Keratinocyte (primary cell): Measurements from ENCODE around the gene ZNF467. TPM values are rescaled to one million over a fixed set of nuclear protein-coding genes. Genes with fewer than 3 reads are reported as not detected.

ENCODE experiments used
- DNase-seq: peaks from one replicate; pipeline ENCODE4 v3.0.0-alpha.2; 2011; ENCODE audit warnings: low read depth, missing footprints, low spot score
- FAIRE-seq: peaks from 2 replicates; lab custom pipeline; 2011; peaks lifted over from hg19 to GRCh38; lab: Jason Lieb, UNC
- H2AFZ ChIP-seq: 2 replicates; pipeline ENCODE4 v1.6.0; 2012; ENCODE audit warnings: low read length, control low read depth, inconsistent platforms; ENCODE audit not compliant: control insufficient read depth
- H3K27ac ChIP-seq: 2 replicates; pipeline ENCODE4 v1.5.1; 2011; ENCODE audit warnings: low read length; ENCODE audit not compliant: control insufficient read depth, insufficient read depth
- H3K27me3 ChIP-seq: 3 replicates; pipeline ENCODE4 v1.6.0; 2011; ENCODE audit warnings: low read length; ENCODE audit not compliant: control insufficient read depth, insufficient read depth; ENCODE audit errors: extremely low read depth
- H3K36me3 ChIP-seq, 2 experiments: 2 replicates in 1 of 2; 3 replicates in 1 of 2; pipeline ENCODE4 v1.5.1; 2011; ENCODE audit warnings: low read length in 2 of 2, mild to moderate bottlenecking in 1 of 2; ENCODE audit not compliant: control insufficient read depth in 2 of 2, insufficient read depth in 2 of 2; ENCODE audit errors: extremely low read depth in 1 of 2
- H3K4me1 ChIP-seq: 3 replicates; pipeline ENCODE4 v1.5.1; 2011; ENCODE audit warnings: low read length; ENCODE audit not compliant: control insufficient read depth, insufficient read depth; ENCODE audit errors: extremely low read depth
- H3K4me2 ChIP-seq: 3 replicates; pipeline ENCODE4 v1.6.0; 2011; ENCODE audit warnings: low read depth, low read length; ENCODE audit not compliant: control insufficient read depth, insufficient read depth; ENCODE audit errors: extremely low read depth
- H3K4me3 ChIP-seq, 3 experiments: fragments of 200-600 bp in 1 of 3; sonication (generic) in 1 of 3; 2 replicates in 2 of 3; 3 replicates in 1 of 3; pipeline ENCODE4 v1.5.1; 2011 to 2016; ENCODE audit warnings: low read length in 3 of 3, mild to moderate bottlenecking in 3 of 3, control low read depth in 2 of 3, inconsistent platforms in 1 of 3, low read depth in 1 of 3, mixed read lengths in 1 of 3, mixed run types in 1 of 3, moderate library complexity in 1 of 3; ENCODE audit not compliant: control insufficient read depth in 2 of 3, insufficient read depth in 2 of 3; ENCODE audit errors: extremely low read depth in 1 of 3
- H3K79me2 ChIP-seq: 2 replicates; pipeline ENCODE4 v1.6.0; 2012; ENCODE audit warnings: low read length; ENCODE audit not compliant: control insufficient read depth, insufficient read depth
- H3K9ac ChIP-seq: 3 replicates; pipeline ENCODE4 v1.6.0; 2011; ENCODE audit warnings: low read length; ENCODE audit not compliant: control insufficient read depth, insufficient read depth; ENCODE audit errors: extremely low read depth
- H3K9me1 ChIP-seq: 3 replicates; pipeline ENCODE4 v1.6.0; 2011; ENCODE audit warnings: low read length; ENCODE audit not compliant: control insufficient read depth, insufficient read depth; ENCODE audit errors: extremely low read depth
- H3K9me3 ChIP-seq: 2 replicates; pipeline ENCODE4 v1.5.1; 2012; ENCODE audit warnings: low read depth, low read length; ENCODE audit not compliant: control insufficient read depth
- H4K20me1 ChIP-seq: 3 replicates; pipeline ENCODE4 v1.6.0; 2011; ENCODE audit warnings: low read length; ENCODE audit not compliant: control insufficient read depth, insufficient read depth; ENCODE audit errors: extremely low read depth
- CTCF ChIP-seq, 3 experiments: IDR thresholded peaks in 1 of 3; conservative IDR thresholded peaks in 1 of 3; optimal IDR thresholded peaks in 1 of 3; 2 replicates in 2 of 3; 3 replicates in 1 of 3; pipeline versions ENCODE3 to v1.5.1; 2011; ENCODE audit warnings: low read length in 3 of 3, mild to moderate bottlenecking in 3 of 3, moderate library complexity in 2 of 3, control low read depth in 1 of 3, inconsistent platforms in 1 of 3; ENCODE audit not compliant: insufficient read depth in 2 of 3; ENCODE audit errors: extremely low read depth in 1 of 3
- EZH2 ChIP-seq: IDR thresholded peaks from one replicate; pipeline ENCODE4 v1.6.1; 2012; ENCODE audit warnings: inconsistent platforms, mild to moderate bottlenecking, low read length, moderate library complexity
- dilution Hi-C: fragments of 300-500 bp; cut with MboI; formaldehyde crosslinking; loops from one replicate; pipeline ENCODE4 v1.7.0; 2020; ENCODE audit warnings: low sequenced_read_pairs; ENCODE audit not compliant: extremely low pct_ligation_motif_present
- polyA plus RNA-seq, 5 experiments: library from polyadenylated mRNA; depleted of rRNA in 3 of 5; stranded (reverse) in 3 of 5; stranded (forward) in 1 of 5; unstranded in 1 of 5; fragments of >200 nt; gene quantifications; 1 replicate in 1 of 5; 2 replicates in 3 of 5; 3 replicates in 1 of 5; pipeline versions ENCODE4 v1.2.1 to v1.2.3, GENCODE V29; 2011 to 2012; ENCODE audit warnings: missing spikeins in 2 of 5, low read depth in 1 of 5, low replicate concordance in 1 of 5

Gene ZNF467
- polyA plus RNA-seq, 1 donor (not counting 4 experiments of a cell fraction or from before 2014, with no cell fraction given), result 0.31 TPM

GRCh38 chr7:149768931-149769330 lies 4.5 kb downstream of the ZNF467 start:
- Histone ChIP-seq H3K27me3 (peaks cover 7% of the 10 kb centered on the region), H3K9me1 (no peaks in the 10 kb centered on the region), H4K20me1 (no peaks in the 10 kb centered on the region), H3K4me1 (no peaks in the 10 kb centered on the region), H3K27ac (no peak overlapping the region), H3K36me3 (no peaks in the 10 kb centered on the region), H3K4me2 (no peak overlapping the region), H3K9ac (no peak overlapping the region), H3K79me2 (no peaks in the 10 kb centered on the region), H3K4me3 (no peak overlapping the region), H2AFZ (no peak overlapping the region), H3K9me3 (no peaks in the 10 kb centered on the region)
- dilution Hi-C loops, result no loop called here
- TF ChIP-seq EZH2 (no peak), CTCF (optimal IDR thresholded peaks at IDR 0.05 in 1 of 3, IDR thresholded peaks at IDR 0.05 in 1 of 3, conservative IDR thresholded peaks at IDR 0.05 in 1 of 3; ENCODE audit: extremely low read depth in 1 of 3, insufficient read depth in 2 of 3, low read length in 3 of 3) (no peak)
- DNase-seq (no peak), FAIRE-seq (no peak)

GRCh38 chr7:149767068-149767467 lies 6.3 kb downstream of the ZNF467 start:
- dilution Hi-C loops, result no loop called here
- Histone ChIP-seq H3K27me3 (peaks cover 6% of the 10 kb centered on the region), H3K27ac (no peak overlapping the region), H3K4me3 (no peak overlapping the region), H3K9me3 (no peaks in the 10 kb centered on the region), H3K4me1 (no peaks in the 10 kb centered on the region), H3K9me1 (no peaks in the 10 kb centered on the region), H2AFZ (no peak overlapping the region), H3K4me2 (no peak overlapping the region), H3K79me2 (no peaks in the 10 kb centered on the region), H3K36me3 (no peaks in the 10 kb centered on the region), H4K20me1 (no peaks in the 10 kb centered on the region), H3K9ac (no peak overlapping the region)
- no peak for TF ChIP-seq CTCF (optimal IDR thresholded peaks at IDR 0.05 in 1 of 3, IDR thresholded peaks at IDR 0.05 in 1 of 3, conservative IDR thresholded peaks at IDR 0.05 in 1 of 3; ENCODE audit: extremely low read depth in 1 of 3, insufficient read depth in 2 of 3, low read length in 3 of 3)
- TF ChIP-seq EZH2, result no peak
- no peak for DNase-seq
- no peak for FAIRE-seq
